SK-N-SH (cell line): ENCODE data around the gene ZNF280D. TPM values are rescaled to one million over a fixed set of nuclear protein-coding genes. Genes with fewer than 3 reads are reported as not detected.

Experiments
- CTCF ChIA-PET: fragments of 300-600, 350-600 bp; formaldehyde crosslinking; extraction: SDS; loops from one replicate; lab custom pipeline; 2021; lab: Yijun Ruan, JAX
- POLR2A ChIA-PET: fragments of 350-600 bp; sonication (Branson Sonifier 250); formaldehyde crosslinking; extraction: SDS; loops from one replicate; lab custom pipeline; 2020; ENCODE audit warnings: antibody characterized with exemption, inconsistent platforms; lab: Yijun Ruan, JAX
- DNase-seq: peaks from one replicate; pipeline ENCODE4 v3.0.0; 2012
- H2AFZ ChIP-seq: fragments of 200-600 bp; sonication (generic); 2 replicates; pipeline ENCODE4 v1.8.1; 2016; ENCODE audit warnings: antibody characterized with exemption, mild to moderate bottlenecking, low read depth
- H3F3A ChIP-seq: fragments of 200-600 bp; sonication (generic); replicated peaks from 2 replicates; pipeline ENCODE3; 2016; ENCODE audit warnings: antibody characterized with exemption, mild to moderate bottlenecking; ENCODE audit not compliant: insufficient read depth
- H3K27ac ChIP-seq, 2 experiments: fragments of 200-500 bp in 1 of 2; fragments of 200-600 bp in 1 of 2; sonication (Bioruptor generic) in 1 of 2; sonication (generic), shearing (Covaris generic) in 1 of 2; 2 replicates each; pipeline versions ENCODE4 v1.5.1 to v1.6.1; 2014 to 2016; ENCODE audit warnings: low read depth in 2 of 2, inconsistent platforms in 1 of 2, low read length in 1 of 2, mild to moderate bottlenecking in 1 of 2, mixed read lengths in 1 of 2
- H3K27me3 ChIP-seq: fragments of 200-600 bp; sonication (generic), shearing (Covaris generic); 2 replicates; pipeline ENCODE4 v1.6.1; 2016; ENCODE audit warnings: mixed run types; ENCODE audit not compliant: insufficient read depth
- H3K36me3 ChIP-seq, 2 experiments: fragments of 200-500 bp in 1 of 2; fragments of 200-600 bp in 1 of 2; sonication (Bioruptor generic) in 1 of 2; sonication (generic) in 1 of 2; replicated peaks in 1 of 2; 2 replicates each; pipeline versions ENCODE3 to v1.5.1; 2014 to 2016; ENCODE audit warnings: low read length in 1 of 2, mild to moderate bottlenecking in 1 of 2; ENCODE audit not compliant: insufficient read depth in 2 of 2, control insufficient read depth in 1 of 2
- H3K4me1 ChIP-seq, 2 experiments: fragments of 200-500 bp in 1 of 2; fragments of 200-600 bp in 1 of 2; sonication (Bioruptor generic) in 1 of 2; sonication (generic), shearing (Covaris generic) in 1 of 2; 2 replicates each; pipeline versions ENCODE4 v1.5.1 to v1.6.1; 2014 to 2016; ENCODE audit warnings: low read depth in 1 of 2, low read length in 1 of 2, mixed run types in 1 of 2; ENCODE audit not compliant: insufficient read depth in 2 of 2, control insufficient read depth in 1 of 2
- H3K4me2 ChIP-seq: fragments of 200-600 bp; sonication (generic), shearing (Covaris generic); 2 replicates; pipeline ENCODE4 v1.6.1; 2017; ENCODE audit warnings: mixed run types
- H3K4me3 ChIP-seq, 2 experiments: fragments of 200-500 bp in 1 of 2; fragments of 200-600 bp in 1 of 2; sonication (Bioruptor generic) in 1 of 2; sonication (generic), shearing (Covaris generic) in 1 of 2; 2 replicates each; pipeline versions ENCODE4 v1.5.1 to v1.8.1; 2014 to 2016; ENCODE audit warnings: low read depth in 2 of 2, inconsistent platforms in 1 of 2, low read length in 1 of 2, mild to moderate bottlenecking in 1 of 2, mixed read lengths in 1 of 2, moderate library complexity in 1 of 2
- H3K79me2 ChIP-seq: fragments of 200-600 bp; sonication (generic); 2 replicates; pipeline ENCODE4 v1.8.1; 2017; ENCODE audit warnings: mild to moderate bottlenecking; ENCODE audit not compliant: insufficient read depth
- H3K9ac ChIP-seq: fragments of 200-600 bp; sonication (generic); 2 replicates; pipeline ENCODE4 v1.6.1; 2017; ENCODE audit warnings: mixed run types
- H3K9me2 ChIP-seq: fragments of 200-600 bp; sonication (generic); 2 replicates; pipeline ENCODE4 v1.6.1; 2017; ENCODE audit warnings: mixed run types
- H3K9me3 ChIP-seq: fragments of 200-600 bp; sonication (generic); 2 replicates; pipeline ENCODE4 v1.6.1; 2017; ENCODE audit warnings: mixed run types, mild to moderate bottlenecking, moderate library complexity
- H4K20me1 ChIP-seq: fragments of 200-600 bp; sonication (generic); 2 replicates; pipeline ENCODE4 v1.6.1; 2017; ENCODE audit warnings: mild to moderate bottlenecking, mixed run types; ENCODE audit not compliant: insufficient read depth
- CHD2 ChIP-seq: fragments of 150-350 bp; IDR thresholded peaks from 2 replicates; pipeline ENCODE4 v1.6.1; 2018; ENCODE audit warnings: low read length; ENCODE audit not compliant: partially characterized antibody
- CTCF ChIP-seq: fragments of 200-600 bp; sonication (generic); IDR thresholded peaks from 2 replicates; pipeline ENCODE4 v1.6.1; 2017; ENCODE audit warnings: antibody characterized with exemption, mild to moderate bottlenecking, moderate library complexity
- ELF1 ChIP-seq: IDR thresholded peaks from 2 replicates; pipeline ENCODE4 v1.4.0; 2012
- EP300 ChIP-seq, 2 experiments: IDR thresholded peaks; 2 replicates each; pipeline versions ENCODE4 v1.4.0 to v1.6.1; 2012; ENCODE audit warnings: borderline replicate concordance in 1 of 2, low read depth in 1 of 2, low read length in 1 of 2
- EZH2phosphoT487 ChIP-seq: fragments of 200-600 bp; sonication (generic); IDR thresholded peaks from 2 replicates; pipeline ENCODE4 v1.6.1; 2017; ENCODE audit warnings: low read depth, mixed run types, mild to moderate bottlenecking, antibody characterized with exemption, moderate library complexity, borderline replicate concordance
- FOSL2 ChIP-seq: IDR thresholded peaks from 2 replicates; pipeline ENCODE4 v1.4.0; 2012; ENCODE audit warnings: low read depth, mild to moderate bottlenecking, moderate library complexity, borderline replicate concordance
- FOXJ3 ChIP-seq: sonication (generic); formaldehyde crosslinking; IDR thresholded peaks from 2 replicates; pipeline ENCODE4 v1.5.1; 2020; ENCODE audit warnings: mild to moderate bottlenecking, missing genetic modification reagents
- FOXM1 ChIP-seq: IDR thresholded peaks from 2 replicates; pipeline ENCODE4 v1.4.0; 2012; ENCODE audit warnings: low read depth, mild to moderate bottlenecking
- IRF3 ChIP-seq: fragments of 150-350 bp; IDR thresholded peaks from 2 replicates; pipeline ENCODE4 v1.6.1; 2016; ENCODE audit warnings: mild to moderate bottlenecking, low read depth, low read length
- MAX ChIP-seq: IDR thresholded peaks from 2 replicates; pipeline ENCODE4 v1.4.0; 2012; ENCODE audit warnings: low read depth
- MXI1 ChIP-seq: IDR thresholded peaks from 2 replicates; pipeline ENCODE4 v1.6.1; 2012; ENCODE audit warnings: mild to moderate bottlenecking, low read depth, low read length, improper control_type of control experiment
- NRF1 ChIP-seq: IDR thresholded peaks from 2 replicates; pipeline ENCODE4 v1.6.1; 2012; ENCODE audit warnings: low read depth, mild to moderate bottlenecking, low read length
- PBX3 ChIP-seq: IDR thresholded peaks from 2 replicates; pipeline ENCODE4; 2012
- RAD21 ChIP-seq: IDR thresholded peaks from 2 replicates; pipeline ENCODE4 v1.6.1; 2012; ENCODE audit warnings: mild to moderate bottlenecking, low read length
- RCOR1 ChIP-seq: fragments of 150-350 bp; IDR thresholded peaks from 2 replicates; pipeline ENCODE4 v1.6.1; 2017; ENCODE audit warnings: antibody characterized with exemption, low read length
- RFX5 ChIP-seq: IDR thresholded peaks from 2 replicates; pipeline ENCODE4 v1.6.1; 2012; ENCODE audit warnings: mild to moderate bottlenecking, improper control_type of control experiment, low read length
- RXRA ChIP-seq: IDR thresholded peaks from 2 replicates; pipeline ENCODE4 v1.4.0; 2012; ENCODE audit warnings: low read depth, mild to moderate bottlenecking, borderline replicate concordance
- TAF1 ChIP-seq: IDR thresholded peaks from 2 replicates; pipeline ENCODE4 v1.6.1; 2012; ENCODE audit warnings: low read depth, mild to moderate bottlenecking, low read length, moderate library complexity, borderline replicate concordance
- USF1 ChIP-seq: IDR thresholded peaks from 2 replicates; pipeline ENCODE4 v1.4.0; 2012; ENCODE audit warnings: low read depth, borderline replicate concordance
- USF2 ChIP-seq: fragments of 150-350 bp; IDR thresholded peaks from 2 replicates; pipeline ENCODE4 v1.6.1; 2017; ENCODE audit warnings: antibody characterized with exemption, low read length, low read depth, borderline replicate concordance
- ZBTB33 ChIP-seq: IDR thresholded peaks from 2 replicates; pipeline ENCODE4 v1.4.0; 2012; ENCODE audit warnings: low read depth, borderline replicate concordance
- polyA plus RNA-seq, 3 experiments: library from polyadenylated mRNA; depleted of rRNA; stranded (reverse); fragments of >200 nt; gene quantifications; 2 replicates each; pipeline ENCODE4 v1.2.3, GENCODE V29; 2012

Gene ZNF280D
- polyA plus RNA-seq, 1 of the 3 experiments (the other 2 are of a cell fraction) = 5.4 TPM

GRCh38 chr15:56718560-56718959, 14.7 kb downstream of the ZNF280D start (continued):
- no peak for TF ChIP-seq MAX
- no peak for TF ChIP-seq FOSL2
- TF ChIP-seq CHD2 = no peak
- TF ChIP-seq MXI1 = no peak
- TF ChIP-seq USF1 = no peak
- no peak for TF ChIP-seq USF2
- TF ChIP-seq PBX3 = no peak
- no peak for TF ChIP-seq RXRA
- TF ChIP-seq TAF1 = no peak
- no peak for TF ChIP-seq ZBTB33
- no peak for TF ChIP-seq FOXJ3 (CRISPR knock-in tag)

GRCh38 chr15:56716334-56716733, 17.0 kb downstream of the ZNF280D start:
- Histone ChIP-seq H3K9me3 (no peaks in the 10 kb centered on the region), H3K9me2 (no peaks in the 10 kb centered on the region), H3K4me1 (peaks cover 0 to 7% of the 10 kb centered on the region in 2 experiments; a peak in 1 of 4 replicates), H3K9ac (no peak overlapping the region), H3K36me3 (peaks cover 0 to 10% of the 10 kb centered on the region in 2 experiments), H3K79me2 (peaks cover 83% of the 10 kb centered on the region), H2AFZ (no peak overlapping the region), H3K27me3 (no peaks in the 10 kb centered on the region), H3K4me3 (no peak overlapping the region), H3F3A (peaks cover 8% of the 10 kb centered on the region), H3K4me2 (no peak overlapping the region), H4K20me1 (peaks cover 11% of the 10 kb centered on the region; the same call in 1 of the 2 replicates), H3K27ac (no peak overlapping the region)
- no peak for DNase-seq
- POLR2A ChIA-PET = no interaction called here
- CTCF ChIA-PET = no interaction called here
- no peak for TF ChIP-seq USF1
- TF ChIP-seq MXI1 = no peak
- no peak for TF ChIP-seq PBX3
- TF ChIP-seq EP300 (IDR thresholded peaks at IDR 0.05; ENCODE audit: borderline replicate concordance in 1 of 2, low read depth in 1 of 2, low read length in 1 of 2) = no peak
- no peak for TF ChIP-seq CTCF
- no peak for TF ChIP-seq RAD21
- no peak for TF ChIP-seq RCOR1
- no peak for TF ChIP-seq ELF1
- TF ChIP-seq FOXM1 = no peak
- no peak for TF ChIP-seq IRF3
- no peak for TF ChIP-seq RFX5
- TF ChIP-seq NRF1 = no peak
- TF ChIP-seq EZH2phosphoT487 = no peak
